Measurements from ENCODE around the gene IGSF21. TPM values are rescaled to one million over a fixed set of nuclear protein-coding genes. Genes with fewer than 3 reads are reported as not detected.

Gene IGSF21
- total and polyA plus RNA-seq, 2 of the 8 experiments (the other 6 are each of a cell fraction or from before 2014, with no cell fraction given), result 22.5 to 28.5 TPM

- H3K4ac ChIP-seq (replicated peaks; ENCODE audit: insufficient read length, low read depth, low read length), result no peak overlapping the region
- peak overlapping the region; percentile 96; the same call in 1 of the 2 replicates for H2BK15ac ChIP-seq (ENCODE audit: low read length)
- FAIRE-seq, result no peak
- no peak overlapping the region for H4K8ac ChIP-seq (ENCODE audit: extremely low read depth, insufficient read depth, low read length)
- no peaks in the 10 kb centered on the region for H3K36me3 ChIP-seq (ENCODE audit: control insufficient read depth in 2 of 4, insufficient read depth in 4 of 4, low read length in 3 of 4)
- peak overlapping the region; percentile 68 for H4K91ac ChIP-seq (replicated peaks; ENCODE audit: insufficient read length, low read length)
- no peak overlapping the region for H2BK20ac ChIP-seq (ENCODE audit: low read length)
- no peak overlapping the region for H3K23ac ChIP-seq (ENCODE audit: insufficient read length)
- H2AK5ac ChIP-seq (ENCODE audit: low read depth, low read length), result peak overlapping the region; percentile 83; the same call in 1 of the 2 replicates
- H3K56ac ChIP-seq (replicated peaks; ENCODE audit: insufficient read length, low read depth, low read length), result no peak overlapping the region
- no peaks in the 10 kb centered on the region for H3K79me2 ChIP-seq (ENCODE audit: control insufficient read depth in 1 of 2, insufficient read depth in 2 of 2, low read length in 2 of 2)
- WGBS, 2 experiments (ENCODE audit: extremely low coverage in 1 of 2, insufficient coverage in 1 of 2, insufficient read length in 1 of 2, insufficient replicate concordance in 2 of 2, low coverage in 1 of 2, low lambda C conversion rate in 2 of 2, missing lambda C conversion rate in 1 of 2), result 92% methylated on average over 3 of the region's 3 CpGs; no CpG with 5 or more reads in 1 of the 2 experiments
- H3K4me1 ChIP-seq (replicated peaks in 1 of 4; ENCODE audit: control insufficient read depth in 3 of 4, insufficient read depth in 4 of 4, low read length in 3 of 4), result peaks cover 3 to 7% (median 6%) of the 10 kb centered on the region in 4 experiments; a peak in 6 of 7 replicates
- no peak for DNase-seq (ENCODE audit: low read depth in 1 of 2, low spot score in 2 of 2)
- no peaks in the 10 kb centered on the region; a peak in 2 of 7 replicates for H3K27me3 ChIP-seq (replicated peaks in 1 of 4; ENCODE audit: control insufficient read depth in 3 of 4, extremely low read depth in 1 of 4, insufficient read depth in 3 of 4, low read length in 3 of 4)
- H3K9ac ChIP-seq (replicated peaks in 1 of 4; ENCODE audit: extremely low read depth in 1 of 4, low read depth in 3 of 4, low read length in 3 of 4), result no peak overlapping the region
- no peak overlapping the region for H2BK120ac ChIP-seq (replicated peaks; ENCODE audit: low read depth, low read length)
- peak overlapping the region; percentile 77; the same call in 1 of the 2 replicates for H2BK12ac ChIP-seq (ENCODE audit: low read depth, low read length)
- no peaks in the 10 kb centered on the region for H3K79me1 ChIP-seq (ENCODE audit: low read depth, low read length)
- ChIA-PET POLR2A (ENCODE audit: partially characterized antibody) (interaction anchor here (0.6 to 1.3 kb wide), 3 partner anchors 9 to 132 kb away, joined by 3 to 4 read pairs (median 4); partner anchors contain the start of gene KLHDC7A), CTCF (ENCODE audit: partially characterized antibody) (interaction anchor here (0.9 to 2.9 kb wide), 8 partner anchors 9 to 164 kb away, joined by 3 to 12 read pairs (median 6); no protein-coding TSS in a partner anchor)
- H2BK5ac ChIP-seq (ENCODE audit: low read depth, low read length), result peak overlapping the region; percentile 56; the same call in 1 of the 2 replicates
- H4K5ac ChIP-seq (ENCODE audit: insufficient read length, low read depth, low read length), result no peak overlapping the region
- no peak overlapping the region for H3K4me2 ChIP-seq (ENCODE audit: insufficient read depth in 1 of 2, low read depth in 2 of 2, low read length in 2 of 2)
- no peak overlapping the region for H3K27ac ChIP-seq (ENCODE audit: low read depth, low read length)
- TF ChIP-seq TCF12 (IDR thresholded peaks at IDR 0.05; ENCODE audit: low read depth, low read length), result no peak
- no peak for TF ChIP-seq BACH1 (IDR thresholded peaks at IDR 0.05; ENCODE audit: low read length)
- TF ChIP-seq KDM5A (IDR thresholded peaks at IDR 0.05; ENCODE audit: low read length), result no peak
- no peak for TF ChIP-seq CTBP2 (IDR thresholded peaks at IDR 0.05; ENCODE audit: borderline replicate concordance, insufficient read depth, insufficient read length, low read length)
- TF ChIP-seq SIX5 (IDR thresholded peaks at IDR 0.05; ENCODE audit: low read depth, low read length), result no peak
- no peak for TF ChIP-seq YY1 (IDR thresholded peaks at IDR 0.05; ENCODE audit: low read depth, low read length)
- no peak for TF ChIP-seq EZH2 (IDR thresholded peaks at IDR 0.05; ENCODE audit: low read depth, low read length, severe bottlenecking)
- TF ChIP-seq E2F6 (IDR thresholded peaks at IDR 0.05), result no peak
- no peak for TF ChIP-seq SP2 (IDR thresholded peaks at IDR 0.05; ENCODE audit: low read length)
- TF ChIP-seq CHD1 (IDR thresholded peaks at IDR 0.05; ENCODE audit: low read depth, low read length), result no peak
- no peak for TF ChIP-seq SIRT6 (IDR thresholded peaks at IDR 0.05; ENCODE audit: low read length)
- TF ChIP-seq TAF7 (optimal IDR thresholded peaks at IDR 0.05; ENCODE audit: borderline replicate concordance, low read depth, low read length), result no peak
- no peak overlapping the region for H3K18ac ChIP-seq (ENCODE audit: extremely low read depth, low read length)
- no peaks in the 10 kb centered on the region for H3K23me2 ChIP-seq (ENCODE audit: low read depth, low read length)
- no peaks in the 10 kb centered on the region for H3K9me3 ChIP-seq (ENCODE audit: insufficient read depth in 2 of 2, low read depth in 1 of 2, low read length in 1 of 2)
- H4K20me1 ChIP-seq (replicated peaks in 1 of 2; ENCODE audit: control insufficient read depth in 1 of 2, insufficient read depth in 2 of 2, low read length in 2 of 2), result no peaks in the 10 kb centered on the region
- no peak overlapping the region for H2AFZ ChIP-seq (ENCODE audit: low read length)
- H3K14ac ChIP-seq (ENCODE audit: insufficient read length), result no peak overlapping the region
- no peak overlapping the region for H3K4me3 ChIP-seq (ENCODE audit: extremely low read depth in 1 of 4, insufficient read depth in 2 of 4, low read depth in 3 of 4, low read length in 4 of 4)
Measured at GRCh38 chr1:18348354-18348753, 240.8 kb downstream of the IGSF21 start.
